ENCODE measurements around the gene EGLN1. TPM values are rescaled to one million over a fixed set of nuclear protein-coding genes. Genes with fewer than 3 reads are reported as not detected.

Gene EGLN1
- total and polyA plus RNA-seq, 8 donors, result 19.4 to 54.6 (median 40.5) TPM

DNA sequence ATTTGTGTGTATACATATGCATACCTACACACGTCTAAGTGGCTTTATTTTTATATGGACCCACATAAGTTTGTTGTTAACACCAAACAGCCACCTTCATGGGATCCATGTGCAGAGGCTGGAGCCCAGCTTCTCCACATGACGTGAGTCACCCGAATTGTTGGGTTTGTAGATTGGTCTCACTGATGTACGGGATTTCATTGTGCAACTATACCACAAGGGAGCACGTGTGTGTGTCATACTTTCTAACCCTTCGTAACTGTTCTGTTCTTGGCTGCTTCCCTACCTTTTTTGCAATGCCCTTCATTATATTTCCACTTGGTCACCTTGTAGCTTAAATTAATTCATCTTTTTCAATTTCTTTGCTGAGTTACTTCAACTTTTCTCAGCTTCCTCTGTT lies 63.0 kb downstream of the EGLN1 start:
- peak; percentile 34 for ATAC-seq
- H3K27me3 ChIP-seq, result no peaks in the 10 kb centered on the region
- intact Hi-C loops (cut with DNase I), result loop anchor here in 1 of 2 donors (5.0 kb wide), 1 partner anchor 233 kb away; no protein-coding TSS in a partner anchor
- DNase-seq, result no peak
- no peak overlapping the region for H3K4me3 ChIP-seq
- no peak overlapping the region for H3K27ac ChIP-seq
- H3K9me3 ChIP-seq, result no peaks in the 10 kb centered on the region
- TF ChIP-seq, protein P1, sequence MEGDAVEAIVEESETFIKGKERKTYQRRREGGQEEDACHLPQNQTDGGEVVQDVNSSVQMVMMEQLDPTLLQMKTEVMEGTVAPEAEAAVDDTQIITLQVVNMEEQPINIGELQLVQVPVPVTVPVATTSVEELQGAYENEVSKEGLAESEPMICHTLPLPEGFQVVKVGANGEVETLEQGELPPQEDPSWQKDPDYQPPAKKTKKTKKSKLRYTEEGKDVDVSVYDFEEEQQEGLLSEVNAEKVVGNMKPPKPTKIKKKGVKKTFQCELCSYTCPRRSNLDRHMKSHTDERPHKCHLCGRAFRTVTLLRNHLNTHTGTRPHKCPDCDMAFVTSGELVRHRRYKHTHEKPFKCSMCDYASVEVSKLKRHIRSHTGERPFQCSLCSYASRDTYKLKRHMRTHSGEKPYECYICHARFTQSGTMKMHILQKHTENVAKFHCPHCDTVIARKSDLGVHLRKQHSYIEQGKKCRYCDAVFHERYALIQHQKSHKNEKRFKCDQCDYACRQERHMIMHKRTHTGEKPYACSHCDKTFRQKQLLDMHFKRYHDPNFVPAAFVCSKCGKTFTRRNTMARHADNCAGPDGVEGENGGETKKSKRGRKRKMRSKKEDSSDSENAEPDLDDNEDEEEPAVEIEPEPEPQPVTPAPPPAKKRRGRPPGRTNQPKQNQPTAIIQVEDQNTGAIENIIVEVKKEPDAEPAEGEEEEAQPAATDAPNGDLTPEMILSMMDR (IDR thresholded peaks at IDR 0.05), result no peak
- peaks cover 0 to 6% of the 10 kb centered on the region in 2 donors for H3K36me3 ChIP-seq
- peaks cover 0 to 14% of the 10 kb centered on the region in 2 donors for H3K4me1 ChIP-seq

DNA sequence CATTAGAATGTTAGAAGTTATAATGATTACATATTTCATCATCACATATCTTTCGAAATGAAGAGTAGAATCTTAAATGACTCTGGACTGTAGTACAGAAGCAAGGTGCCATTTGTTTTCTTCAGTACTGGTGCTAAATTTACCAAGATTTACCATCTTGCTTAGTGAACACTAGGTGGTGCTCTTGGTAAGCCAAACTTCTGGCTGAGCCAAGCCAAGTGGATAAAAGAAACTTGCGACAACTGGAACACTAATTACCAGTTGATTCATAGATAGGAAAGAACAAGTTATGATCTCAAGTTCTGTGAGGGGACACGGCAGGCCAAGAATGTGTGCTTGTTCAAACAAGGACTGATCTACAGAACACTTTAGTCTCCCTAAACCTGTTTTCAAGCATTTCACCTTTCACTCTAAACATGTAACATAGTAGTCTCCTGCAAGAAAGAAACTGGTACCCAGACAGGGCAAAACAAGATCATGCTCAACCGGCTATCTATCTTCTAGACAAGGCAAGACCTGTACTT lies 64.2 kb downstream of the EGLN1 start:
- Histone ChIP-seq H3K4me1 (peaks cover 0 to 14% of the 10 kb centered on the region in 2 donors), H3K27ac (no peak overlapping the region), H3K36me3 (peaks cover 0 to 15% of the 10 kb centered on the region in 2 donors), H3K4me3 (no peak overlapping the region), H3K27me3 (no peaks in the 10 kb centered on the region), H3K9me3 (no peaks in the 10 kb centered on the region)
- ATAC-seq, result peak; percentile 97
- TF ChIP-seq, protein P1 (IDR thresholded peaks at IDR 0.05), result peak; percentile 59 to 65
- intact Hi-C loops (cut with DNase I), result loop anchor here in 1 of 2 donors (5.0 kb wide), 1 partner anchor 234 kb away; no protein-coding TSS in a partner anchor
- DNase-seq, result peak in 2 of 4 donors; percentile 63 to 65

DNA sequence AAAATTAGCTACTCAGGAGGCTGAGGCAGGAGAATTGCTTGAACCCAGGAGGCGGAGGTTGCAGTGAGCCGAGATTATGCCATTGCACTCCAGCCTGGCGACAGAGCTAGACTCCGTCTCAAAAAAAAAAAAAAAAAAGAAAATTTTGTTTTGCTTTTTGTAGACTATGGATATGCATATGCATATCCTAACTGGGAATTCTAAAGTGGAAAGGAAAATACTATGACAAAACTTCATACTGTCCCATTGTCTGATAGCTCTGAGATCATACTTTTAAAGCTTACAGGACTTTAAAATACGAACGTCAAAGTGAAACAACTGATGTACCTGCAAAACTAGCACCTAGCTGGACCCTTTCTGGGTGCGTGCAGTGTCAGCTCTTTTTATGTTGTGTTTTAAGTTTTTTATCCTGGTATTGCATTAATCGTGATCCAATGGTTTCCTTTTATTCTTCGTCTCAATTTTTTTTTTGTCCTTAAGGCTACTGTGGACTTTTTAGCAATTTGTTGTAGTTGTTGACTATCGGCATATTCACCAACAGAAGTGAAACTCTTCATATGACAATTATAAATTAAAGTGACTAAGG lies 64.8 kb downstream of the EGLN1 start:
- Histone ChIP-seq H3K4me3 (no peak overlapping the region), H3K27ac (no peak overlapping the region), H3K36me3 (peaks cover 0 to 20% of the 10 kb centered on the region in 2 donors), H3K9me3 (no peaks in the 10 kb centered on the region), H3K4me1 (peaks cover 0 to 14% of the 10 kb centered on the region in 2 donors), H3K27me3 (no peaks in the 10 kb centered on the region)
- TF ChIP-seq, protein P1 (IDR thresholded peaks at IDR 0.05), result no peak
- DNase-seq (no peak), ATAC-seq (no peak)
- intact Hi-C loops (cut with DNase I), result loop anchor here in 1 of 2 donors (5.0 kb wide), 1 partner anchor 235 kb away; no protein-coding TSS in a partner anchor

DNA sequence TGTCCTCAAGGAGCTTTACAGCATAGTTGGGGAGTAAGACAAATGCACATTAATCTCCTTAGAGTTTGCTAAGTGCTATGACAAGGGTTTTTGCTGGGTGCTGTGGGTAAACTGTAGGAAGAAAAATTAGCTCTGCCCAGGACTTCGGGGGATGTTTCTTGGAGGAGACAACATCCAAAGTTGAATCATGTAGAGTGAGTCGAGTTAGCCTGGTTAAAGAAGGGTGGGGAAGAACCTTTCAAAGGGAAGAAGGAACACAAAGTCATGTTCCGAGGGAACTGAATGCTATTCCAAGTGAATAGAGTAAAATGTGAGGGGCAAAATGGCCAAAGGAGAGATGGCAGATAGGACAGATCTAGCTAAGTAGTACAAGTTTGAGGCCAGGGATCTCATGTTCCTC lies 66.9 kb downstream of the EGLN1 start:
- H3K4me1 ChIP-seq, result peaks cover 0 to 14% of the 10 kb centered on the region in 2 donors
- H3K27ac ChIP-seq, result no peak overlapping the region
- H3K9me3 ChIP-seq, result no peaks in the 10 kb centered on the region
- no peak for ATAC-seq
- no peak for DNase-seq
- H3K36me3 ChIP-seq, result peaks cover 0 to 36% of the 10 kb centered on the region in 2 donors
- intact Hi-C loops (cut with DNase I), result loop anchor here in 1 of 2 donors (5.0 kb wide), 1 partner anchor 237 kb away; no protein-coding TSS in a partner anchor
- TF ChIP-seq, protein P1 (IDR thresholded peaks at IDR 0.05), result no peak
- H3K27me3 ChIP-seq, result no peaks in the 10 kb centered on the region
- no peak overlapping the region for H3K4me3 ChIP-seq

DNA sequence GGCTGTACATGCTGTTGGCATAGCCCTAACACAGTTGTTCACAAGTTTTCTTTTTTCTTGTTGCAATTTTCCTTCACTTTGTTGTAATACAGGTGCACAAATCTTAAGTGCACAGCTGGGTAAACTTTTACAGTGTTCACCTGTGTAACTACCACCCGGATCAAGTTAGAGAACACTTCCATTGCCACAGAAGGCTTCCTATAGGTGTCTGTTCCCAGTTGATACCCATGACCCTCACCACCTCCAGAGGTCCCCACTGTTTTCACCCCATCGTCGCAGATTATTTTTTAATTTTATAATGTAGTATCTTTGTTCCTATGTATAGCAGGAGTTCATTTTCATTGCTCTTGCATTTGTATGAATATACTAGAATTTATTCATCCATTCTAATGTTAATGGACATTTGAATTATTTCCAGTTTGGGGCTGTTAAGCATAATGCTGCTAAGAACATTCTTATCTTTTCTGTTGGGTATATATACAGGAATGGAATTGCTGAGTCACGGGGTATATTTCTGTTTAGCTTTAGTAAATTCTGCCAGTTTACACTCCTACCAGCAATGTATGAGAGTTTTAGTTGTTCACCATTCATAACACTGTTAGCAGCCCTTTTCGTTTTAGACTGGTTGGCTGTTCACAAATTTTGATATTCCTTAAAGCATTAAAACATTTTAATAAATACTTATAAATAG lies 67.6 kb downstream of the EGLN1 start:
- Histone ChIP-seq H3K4me3 (no peak overlapping the region), H3K27me3 (no peaks in the 10 kb centered on the region), H3K27ac (no peak overlapping the region), H3K36me3 (peaks cover 0 to 43% of the 10 kb centered on the region in 2 donors), H3K4me1 (peaks cover 0 to 12% of the 10 kb centered on the region in 2 donors), H3K9me3 (no peaks in the 10 kb centered on the region)
- DNase-seq (no peak), ATAC-seq (no peak)
- intact Hi-C loops (cut with DNase I), result loop anchor here in 1 of 2 donors (5.0 kb wide), 1 partner anchor 238 kb away; no protein-coding TSS in a partner anchor
- TF ChIP-seq, protein P1 (IDR thresholded peaks at IDR 0.05), result no peak
